Dermis blood vessel endothelial cell (primary cell): ENCODE measurements around the gene FCRL6. TPM values are rescaled to one million over a fixed set of nuclear protein-coding genes. Genes with fewer than 3 reads are reported as not detected.

Source experiments
- DNase-seq: peaks from one replicate; pipeline ENCODE4 v3.0.0; 2010
- total RNA-seq: library from RNA; depleted of rRNA; stranded (reverse); fragments of >200 nt; gene quantifications from 2 replicates; pipeline ENCODE4 v1.2.3, GENCODE V29; 2014

FCRL6 gene
- total RNA-seq, 1 donor from 2014 or later: not detected

DNA sequence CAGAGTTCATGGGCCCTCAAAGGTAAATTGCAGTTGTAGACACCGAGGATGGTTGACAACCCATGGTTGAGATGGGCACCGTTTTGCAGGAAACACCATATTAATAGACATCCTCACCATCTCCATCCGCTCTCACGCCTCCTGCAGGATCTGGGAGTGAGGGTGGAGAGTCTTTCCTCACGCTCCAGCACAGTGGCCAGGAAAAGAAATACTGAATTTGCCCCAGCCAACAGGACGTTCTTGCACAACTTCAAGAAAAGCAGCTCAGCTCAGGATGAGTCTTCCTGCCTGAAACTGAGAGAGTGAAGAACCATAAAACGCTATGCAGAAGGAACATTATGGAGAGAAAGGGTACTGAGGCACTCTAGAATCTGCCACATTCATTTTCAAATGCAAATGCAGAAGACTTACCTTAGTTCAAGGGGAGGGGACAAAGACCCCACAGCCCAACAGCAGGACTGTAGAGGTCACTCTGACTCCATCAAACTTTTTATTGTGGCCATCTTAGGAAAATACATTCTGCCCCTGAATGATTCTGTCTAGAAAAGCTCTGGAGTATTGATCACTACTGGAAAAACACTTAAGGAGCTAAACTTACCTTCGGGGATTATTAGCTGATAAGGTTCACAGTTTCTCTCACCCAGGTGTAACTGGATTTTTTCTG lies 33.8 kb downstream of the FCRL6 start:
- DNase-seq: peak; percentile 37

DNA sequence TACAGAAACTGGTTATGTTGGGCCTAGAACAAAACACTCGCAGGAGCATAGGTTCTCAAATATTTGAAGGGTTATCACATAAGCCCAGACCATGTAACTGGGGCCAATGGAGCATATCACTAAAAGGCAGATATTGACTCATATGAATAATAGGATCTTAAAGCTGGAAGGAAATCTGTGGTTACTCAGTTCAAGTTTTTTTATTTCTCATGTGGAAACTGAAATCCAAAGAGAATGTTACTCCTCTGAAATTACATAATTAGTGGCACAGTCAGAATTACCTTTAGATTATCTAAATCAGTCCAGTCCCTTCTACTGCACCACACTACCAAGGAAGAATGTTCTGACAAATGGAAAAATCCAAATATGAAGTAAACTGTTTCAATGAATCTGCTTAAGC lies 36.6 kb downstream of the FCRL6 start:
- DNase-seq: no peak

DNA sequence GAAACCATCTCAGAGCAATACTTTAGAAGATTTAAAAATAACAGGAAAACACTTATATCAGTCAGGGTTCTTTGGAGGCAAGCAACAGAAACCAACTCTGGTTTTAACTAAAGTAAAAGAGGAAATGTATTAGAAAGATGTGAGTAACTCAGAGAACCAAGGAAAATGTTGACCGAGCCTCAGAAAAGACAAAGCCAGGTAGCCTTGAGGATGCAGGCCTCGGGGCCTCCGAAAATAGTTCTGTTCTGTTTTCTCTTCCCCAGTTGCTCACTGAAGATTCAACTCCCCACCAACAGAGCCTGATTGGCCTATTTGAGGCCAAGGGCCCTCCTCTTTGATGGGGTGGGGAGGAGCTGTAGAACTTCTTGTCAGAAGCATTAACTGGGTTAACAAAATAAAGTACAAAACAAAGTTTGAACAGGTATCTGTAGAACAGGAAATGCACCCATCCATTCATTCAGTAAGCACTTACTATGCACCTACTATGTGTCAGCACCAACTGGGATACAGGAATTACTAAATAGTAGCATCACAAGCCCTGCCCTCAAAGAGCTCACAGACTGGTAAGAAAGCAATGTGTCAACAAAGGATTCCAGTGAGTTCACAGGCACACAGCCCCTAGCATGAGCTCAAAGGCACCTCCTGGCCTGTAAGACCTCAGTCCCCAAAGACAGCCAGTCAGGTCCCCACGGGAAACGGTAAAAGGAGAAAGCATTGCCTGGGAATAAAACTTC lies 37.1 kb downstream of the FCRL6 start:
- DNase-seq: no peak

DNA sequence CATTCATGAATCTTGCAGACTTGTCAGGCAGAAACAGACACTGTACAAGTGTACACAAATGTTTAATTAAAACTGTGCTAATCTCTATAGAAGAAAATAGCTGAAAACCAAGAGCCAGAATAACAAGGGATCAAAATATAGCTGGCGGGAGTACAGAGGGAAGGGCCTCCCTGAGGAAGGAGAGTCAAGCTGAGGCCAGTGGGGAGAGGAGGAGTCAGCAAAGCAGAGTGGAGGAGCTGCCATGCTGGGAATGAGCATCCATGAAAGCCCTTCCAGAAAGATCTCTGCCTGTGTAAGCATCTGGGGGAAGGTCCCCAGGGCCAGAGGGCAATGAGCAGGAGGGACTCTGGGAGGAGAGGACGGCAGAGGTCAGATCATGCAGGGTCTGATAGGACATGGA lies 39.6 kb downstream of the FCRL6 start:
- no peak for DNase-seq

DNA sequence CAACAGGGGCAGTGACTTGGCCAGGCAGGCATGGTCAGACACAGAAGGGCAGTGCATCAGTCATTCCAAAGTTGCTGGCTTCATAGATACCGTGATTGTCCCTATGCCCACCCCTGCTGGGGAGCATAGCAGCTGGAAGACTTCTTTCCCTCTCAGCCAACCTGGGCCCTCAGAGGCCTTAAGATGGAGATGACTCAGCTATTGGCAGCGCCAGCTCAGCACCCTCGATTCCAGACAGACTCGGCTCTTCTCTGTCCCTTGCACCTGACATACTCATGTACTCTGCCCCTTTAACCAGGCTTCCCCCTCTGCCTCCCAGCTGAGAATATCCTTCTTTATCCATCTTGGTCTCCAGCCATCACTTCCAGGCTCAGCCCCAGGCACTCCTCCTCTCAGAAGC lies 41.3 kb downstream of the FCRL6 start:
- DNase-seq: no peak

DNA sequence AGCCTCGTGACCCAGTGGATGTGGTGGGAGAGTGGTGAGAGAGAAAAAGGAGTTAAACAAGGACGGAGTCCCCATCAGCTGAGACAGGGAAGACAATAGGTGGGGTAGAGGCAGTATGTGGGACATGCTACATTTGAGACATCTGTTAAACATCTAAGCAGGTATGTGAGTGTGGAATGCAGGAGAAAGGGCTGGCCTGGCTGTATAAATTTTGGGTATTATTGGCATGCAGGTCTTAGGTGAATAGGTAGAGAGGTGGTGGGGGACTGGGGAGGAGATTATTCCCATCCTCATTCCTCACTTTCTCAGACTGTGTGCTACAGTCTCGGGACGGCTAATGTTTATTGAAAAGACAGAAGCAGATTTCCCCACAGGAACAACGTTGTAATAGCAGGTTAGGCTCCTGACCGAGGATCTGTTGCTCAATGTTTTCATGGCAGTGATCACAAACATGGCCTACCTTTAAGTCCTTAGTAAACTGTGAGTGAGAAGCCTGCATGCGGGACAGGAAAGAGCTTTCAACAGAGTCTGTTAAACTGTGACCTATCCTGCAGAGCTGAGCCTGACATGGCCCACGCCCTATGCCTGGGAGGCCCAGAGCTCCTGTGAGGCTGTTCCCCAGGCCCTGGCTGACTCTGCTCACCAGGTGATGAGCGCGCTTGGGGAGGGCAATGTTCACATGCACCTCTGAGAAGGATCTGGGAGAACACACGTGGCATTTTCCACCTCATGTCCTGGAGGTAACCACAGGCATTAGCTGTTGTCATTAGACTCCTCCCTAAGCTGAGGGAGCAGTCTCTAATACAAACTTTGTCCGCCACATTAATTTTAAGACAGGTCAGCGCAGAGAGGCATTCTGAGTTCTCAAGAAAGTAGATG lies 43.8 kb downstream of the FCRL6 start:
- DNase-seq: no peak

DNA sequence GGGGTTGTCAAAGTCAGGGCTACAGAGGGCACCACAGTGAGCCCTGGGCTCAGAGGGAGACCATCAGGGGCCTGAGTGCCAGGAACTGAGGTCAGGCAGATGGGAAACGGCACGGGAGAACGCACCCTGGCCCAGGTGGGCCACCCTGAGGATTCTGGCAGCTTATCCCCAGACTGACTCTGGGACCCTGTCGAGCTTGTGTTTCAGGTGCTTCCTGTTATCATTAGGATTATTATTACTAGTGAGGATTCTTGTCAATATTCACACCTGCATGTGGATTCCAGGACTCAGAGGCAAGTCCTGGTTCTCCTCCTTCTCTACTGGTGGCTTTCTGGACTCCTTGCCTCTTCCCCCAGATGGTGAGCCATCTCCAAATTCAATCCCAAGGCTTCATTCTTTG lies 45.1 kb downstream of the FCRL6 start:
- DNase-seq: no peak

DNA sequence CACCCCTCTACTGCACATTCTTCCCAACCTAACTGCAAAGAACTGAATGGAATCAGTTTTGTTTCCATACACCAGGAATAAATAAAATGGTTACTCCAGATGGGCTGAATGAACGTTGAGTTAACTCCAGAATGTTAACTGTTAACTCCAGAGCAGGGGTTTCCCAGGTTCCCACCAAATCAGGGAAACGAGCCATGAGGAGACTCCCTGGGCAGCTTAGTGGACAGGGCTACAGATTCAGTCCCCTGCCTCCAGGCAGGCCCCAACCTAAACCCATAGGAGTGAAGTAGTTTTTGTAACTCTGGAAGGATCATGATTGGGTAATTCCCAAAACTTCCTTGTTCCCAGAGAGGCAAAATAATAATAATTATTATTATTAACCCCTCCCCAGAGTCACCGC lies 46.2 kb downstream of the FCRL6 start:
- no peak for DNase-seq

DNA sequence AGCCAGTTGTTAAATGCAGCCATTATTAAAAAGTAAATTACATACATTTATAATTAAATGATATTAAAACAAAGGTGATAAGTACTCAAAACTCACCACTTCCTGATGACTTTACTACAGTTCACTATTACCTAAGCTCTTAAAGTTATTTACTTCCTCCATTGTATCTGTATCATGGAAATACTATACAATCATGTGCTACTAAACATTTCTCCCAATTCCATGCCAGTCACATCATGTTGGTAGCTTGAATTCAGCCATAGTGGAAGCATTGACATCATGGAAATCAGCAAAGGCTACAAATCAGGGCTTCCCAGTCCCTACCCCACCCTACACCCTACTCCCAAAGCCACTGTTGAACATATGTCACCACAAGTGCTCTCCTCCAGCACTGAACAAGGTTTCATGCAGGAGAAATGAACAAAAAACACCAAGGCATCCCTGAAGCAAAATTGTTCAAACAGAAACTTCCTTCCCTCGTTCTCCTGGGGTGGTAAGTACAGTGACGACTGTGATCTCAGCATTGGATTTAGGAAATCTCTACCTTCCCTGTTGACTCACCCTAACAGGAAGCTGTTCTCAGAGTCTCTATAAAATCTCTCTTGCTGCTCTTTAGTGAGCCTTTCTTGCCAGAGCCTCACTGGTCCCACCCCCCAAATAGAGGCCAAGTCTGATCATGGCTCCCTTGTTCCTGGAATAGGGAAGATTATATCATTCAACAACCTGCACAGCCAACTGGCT lies 47.6 kb downstream of the FCRL6 start:
- peak; percentile 24 for DNase-seq

DNA sequence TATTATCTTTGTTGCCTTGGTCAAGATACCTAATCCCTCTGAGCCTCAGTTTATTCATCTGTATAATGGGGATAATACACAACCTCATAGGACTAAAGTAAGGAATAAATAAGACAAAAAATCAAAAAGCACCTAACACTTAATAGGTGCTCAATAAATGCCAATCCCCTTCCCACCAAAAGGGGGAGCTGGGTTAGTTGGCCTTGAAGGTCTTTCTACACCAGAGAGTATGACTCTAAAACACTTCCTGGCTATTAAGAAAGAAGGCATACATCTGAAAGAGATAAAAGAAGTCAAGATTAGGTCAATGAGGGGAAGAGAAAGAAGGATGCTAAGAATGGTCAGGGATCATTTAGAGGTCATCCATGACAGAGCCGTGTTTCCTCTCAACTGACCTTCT lies 49.2 kb downstream of the FCRL6 start:
- no peak for DNase-seq

DNA sequence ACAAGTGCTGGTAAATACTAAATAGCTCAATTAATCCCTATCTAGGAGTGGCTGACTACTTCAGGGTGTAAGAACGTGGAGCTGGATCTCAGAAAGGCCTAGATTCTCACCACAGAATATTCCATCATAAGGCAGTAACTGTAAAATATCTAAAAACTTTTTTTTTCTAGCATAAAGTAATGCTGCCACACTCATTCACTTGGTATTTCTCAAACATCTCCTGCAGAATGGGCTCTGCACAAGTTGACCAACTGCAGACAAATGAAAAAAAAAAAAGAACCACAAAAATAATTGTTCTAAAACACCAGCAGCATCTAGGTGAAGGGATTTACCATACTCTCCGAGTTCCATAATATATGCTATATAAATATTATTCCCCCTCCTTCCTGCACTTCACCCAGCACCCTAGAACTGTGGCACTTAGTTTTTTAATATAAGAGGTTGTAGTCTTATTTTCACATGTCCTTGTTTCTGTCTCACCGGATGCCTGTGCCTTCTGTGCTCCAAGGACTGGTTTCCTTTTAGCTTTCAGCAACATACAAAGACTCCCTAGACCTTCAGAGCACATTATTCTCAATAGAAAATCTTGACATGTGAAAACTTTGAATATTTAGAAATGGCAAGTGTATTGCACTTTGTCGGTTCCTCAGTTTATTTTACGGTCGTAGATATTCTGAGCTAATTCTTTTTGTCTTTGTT lies 51.4 kb downstream of the FCRL6 start:
- peak; percentile 40 for DNase-seq

DNA sequence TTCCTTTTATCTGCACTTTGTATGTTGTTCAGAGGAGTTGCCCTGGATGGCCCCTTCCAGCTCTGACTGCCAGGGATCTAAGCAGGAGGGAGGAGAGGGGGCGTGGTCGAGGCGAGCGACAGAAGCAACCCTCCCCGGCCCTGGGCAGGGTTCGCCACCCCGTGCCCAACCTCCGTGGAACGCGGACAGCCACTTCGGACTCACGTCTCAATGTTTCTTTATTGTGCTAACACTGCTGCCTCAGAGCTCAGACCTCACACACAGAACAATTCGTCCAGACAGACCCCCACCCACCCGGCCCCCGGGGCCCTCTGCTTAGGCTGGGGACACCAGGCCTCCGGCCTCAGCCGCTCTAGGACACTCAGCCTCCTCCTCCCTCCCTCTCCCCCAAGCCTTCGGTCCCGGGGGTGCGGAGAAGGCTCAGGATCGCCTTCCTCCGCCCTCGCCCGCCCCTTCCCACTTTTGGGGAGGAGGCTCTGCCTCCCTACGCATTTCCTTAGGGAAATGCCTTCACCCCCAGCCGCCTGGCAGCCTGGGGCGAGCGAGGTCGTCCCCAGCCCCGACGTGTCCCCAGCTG lies 52.0 kb downstream of the FCRL6 start:
- peak; percentile 60 for DNase-seq

DNA sequence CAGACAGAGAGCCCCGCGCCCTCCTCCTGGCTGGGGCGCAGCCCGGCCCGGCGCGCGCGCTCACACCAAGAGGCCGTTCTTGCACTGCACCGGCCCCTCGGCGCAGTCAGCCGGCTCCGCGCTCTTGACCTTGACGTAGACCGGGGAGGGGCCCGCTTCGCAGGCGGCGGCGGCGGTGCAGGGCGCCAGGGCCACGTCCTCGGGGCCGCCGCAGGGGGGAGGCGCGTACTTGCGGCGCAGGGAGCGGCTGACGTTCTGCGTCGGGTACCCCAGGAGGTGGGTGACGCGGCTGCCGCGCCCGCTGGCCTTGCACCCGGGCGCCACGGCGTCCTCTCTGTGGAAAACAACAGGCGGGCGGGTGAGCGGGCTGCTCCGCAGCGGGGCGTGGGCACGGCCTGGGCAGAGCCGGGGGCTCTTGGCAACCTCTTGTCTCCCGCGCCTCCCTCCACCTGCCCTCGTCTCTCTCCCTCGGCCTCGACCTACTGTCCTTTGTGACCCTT lies 52.6 kb downstream of the FCRL6 start:
- DNase-seq: peak; percentile 83

DNA sequence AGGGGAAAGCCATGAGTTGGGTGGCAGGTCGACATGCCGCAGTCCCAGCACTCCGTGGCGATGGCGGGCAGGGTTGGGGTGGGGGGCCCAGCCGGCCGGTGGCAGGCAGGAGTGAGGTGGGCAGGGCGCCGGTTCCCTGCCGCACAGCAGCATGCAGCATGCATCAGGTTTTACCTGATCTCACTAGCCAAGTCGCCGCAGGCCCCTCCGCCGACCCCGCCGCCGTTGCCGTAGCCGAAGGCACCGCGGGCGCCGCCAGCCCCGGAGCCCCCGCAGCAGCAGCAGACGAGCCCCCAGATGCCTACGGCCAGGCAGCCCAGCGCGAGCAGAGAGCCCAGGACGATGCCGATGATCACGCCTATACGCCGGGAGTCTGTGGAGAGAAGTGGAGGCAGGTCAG lies 53.5 kb downstream of the FCRL6 start:
- no peak for DNase-seq

DNA sequence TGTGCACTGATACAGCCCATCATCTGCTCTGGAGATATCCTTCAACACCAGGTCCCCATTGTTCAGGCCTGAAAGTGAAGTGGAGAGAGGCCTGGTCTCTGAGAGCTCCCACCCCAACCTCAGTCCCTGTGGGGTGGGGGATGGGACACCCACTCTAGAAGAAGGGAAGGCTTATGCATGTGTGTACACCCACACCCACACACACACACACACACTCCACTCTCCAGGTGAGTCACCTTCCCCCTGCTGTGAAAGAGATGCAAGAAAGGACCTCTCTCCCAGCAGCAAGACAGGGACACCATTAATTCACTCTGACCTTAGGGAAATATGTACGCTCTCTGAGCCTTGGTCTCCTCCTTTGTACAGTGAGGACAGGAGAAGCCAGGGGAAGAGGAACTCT lies 54.4 kb downstream of the FCRL6 start:
- DNase-seq: no peak

DNA sequence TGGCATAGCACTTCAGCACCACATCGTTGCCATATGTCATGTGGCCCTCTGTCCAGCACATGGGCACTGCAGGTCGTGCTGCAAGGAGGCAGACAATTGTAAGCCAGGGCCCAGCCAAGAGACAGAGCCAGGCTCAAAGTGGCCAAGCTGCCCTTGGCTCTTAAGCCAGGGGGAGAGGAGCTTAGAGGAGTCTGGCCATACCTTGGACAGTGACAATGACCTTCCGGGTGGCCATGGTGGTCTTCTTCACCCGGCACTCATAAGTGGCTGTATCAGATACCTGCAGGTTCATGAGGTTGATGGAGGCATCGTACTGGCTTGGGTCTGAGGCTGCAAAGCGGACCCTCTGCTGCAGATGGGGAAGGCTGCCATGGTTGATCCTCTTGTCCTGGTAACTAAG lies 55.7 kb downstream of the FCRL6 start:
- DNase-seq: no peak

DNA sequence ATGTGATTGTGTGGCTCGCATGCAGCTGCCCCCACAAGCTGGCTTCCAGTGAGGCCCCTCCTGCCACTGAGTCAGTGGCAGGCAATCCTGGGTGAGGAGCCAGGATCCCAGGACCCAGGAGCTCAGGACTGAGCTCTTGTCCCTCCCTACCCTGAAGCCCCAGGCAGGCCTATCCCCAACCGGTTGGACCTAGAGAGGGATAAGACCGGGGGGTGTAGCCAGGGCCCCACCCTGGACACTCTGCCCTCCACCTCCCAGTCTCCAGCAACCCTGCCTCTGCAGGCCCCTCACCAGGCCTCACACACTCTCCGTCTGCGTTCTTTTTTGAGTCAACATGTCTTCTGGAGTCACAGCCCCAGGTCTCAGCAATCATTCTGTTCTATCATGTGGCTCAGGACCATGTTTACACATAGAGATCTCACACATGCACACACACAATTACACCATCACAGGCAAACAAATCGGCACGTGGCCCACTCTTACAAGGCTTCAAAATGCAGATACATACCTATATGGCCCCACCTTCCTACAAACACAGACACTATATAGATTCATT lies 57.7 kb downstream of the FCRL6 start:
- DNase-seq: no peak

DNA sequence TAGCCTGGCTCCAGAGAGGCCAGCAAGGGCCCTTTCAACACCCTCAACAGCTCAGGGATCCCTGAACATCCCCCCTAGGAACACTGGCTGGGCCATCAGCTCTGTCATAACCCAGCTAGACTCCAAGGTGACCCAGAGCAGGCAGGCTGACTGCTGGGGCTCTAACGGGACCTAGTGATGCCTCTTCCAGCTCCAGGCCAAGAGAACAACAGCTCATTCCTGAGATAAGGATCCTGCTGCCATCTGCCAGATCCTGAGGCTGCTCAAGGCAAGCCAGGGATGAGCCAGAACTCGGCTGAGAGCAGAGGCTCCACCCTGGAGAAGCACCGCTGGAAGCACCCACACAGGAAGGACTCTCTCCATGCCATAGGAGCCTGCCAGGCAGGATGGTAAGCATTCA lies 58.3 kb downstream of the FCRL6 start:
- DNase-seq: no peak

DNA sequence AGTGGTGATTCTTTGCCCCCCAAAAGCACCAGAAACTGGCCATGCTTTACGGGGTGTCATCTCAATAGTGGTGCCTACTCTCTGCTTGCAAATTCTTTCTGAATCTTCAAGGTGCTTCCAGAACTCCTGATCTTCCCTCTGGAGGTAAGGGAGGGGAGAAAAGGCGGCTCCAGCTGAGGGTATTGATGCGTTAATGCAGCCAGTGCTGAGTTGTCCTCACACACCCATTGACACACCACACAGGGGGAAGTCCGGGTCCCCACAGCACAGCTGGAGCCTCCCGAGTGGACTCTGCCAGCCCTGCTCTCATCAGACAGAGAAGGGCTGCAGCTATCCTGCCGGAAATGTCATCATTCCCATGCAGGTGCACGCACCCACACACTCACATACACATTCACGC lies 59.1 kb downstream of the FCRL6 start:
- DNase-seq: no peak

DNA sequence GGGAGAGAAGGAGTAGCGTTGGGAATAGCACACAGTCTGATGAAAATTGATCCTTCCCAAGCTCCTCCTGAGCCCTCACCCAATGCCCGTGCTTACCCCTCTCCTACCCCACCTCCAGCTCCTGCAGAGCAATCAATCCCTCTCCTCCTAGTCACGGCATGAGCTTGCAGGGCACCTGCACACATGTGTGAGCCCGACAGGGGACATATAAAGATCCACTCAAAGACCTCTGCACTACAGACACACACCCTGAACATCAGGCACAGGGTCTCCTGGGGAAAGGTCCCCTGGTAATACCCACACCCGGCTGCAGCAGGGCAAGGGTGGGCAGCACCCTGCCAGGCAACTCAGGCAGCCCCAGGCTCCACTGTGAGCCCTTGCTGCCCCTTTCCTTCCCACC lies 59.9 kb downstream of the FCRL6 start:
- DNase-seq: no peak

DNA sequence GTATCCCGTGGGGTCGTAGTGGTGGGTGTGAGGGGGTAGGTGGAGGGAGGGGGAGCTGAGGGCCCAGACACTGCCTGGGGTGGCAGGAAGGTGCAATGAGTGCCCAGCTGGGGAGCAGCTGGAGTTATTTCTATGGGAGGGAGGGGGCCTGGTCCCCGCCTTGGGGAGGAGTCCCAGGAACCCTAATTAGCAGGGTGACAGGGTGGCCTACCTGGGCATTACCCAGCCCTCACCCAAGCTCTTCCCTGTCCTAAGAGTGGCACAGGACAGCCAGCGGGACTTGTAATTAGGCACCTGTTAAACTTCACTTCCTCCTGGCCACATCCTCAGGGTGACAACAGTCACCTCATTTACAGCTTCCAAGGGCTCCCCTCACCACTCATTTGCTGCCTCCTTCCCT lies 60.4 kb downstream of the FCRL6 start, which contains the start of gene VSIG8:
VSIG8 (minus strand) TSS at position 101 of the 400 bp plus-strand sequence. CDS start 136 bp downstream, outside the sequence.
- DNase-seq: no peak
